IMR-90 (cell line): Measurements from ENCODE around the gene ACADM. TPM values are rescaled to one million over a fixed set of nuclear protein-coding genes. Genes with fewer than 3 reads are reported as not detected.

ENCODE experiments used
- ATAC-seq: fragments of 200-7000 bp; cut with Tn5 transposase; 2 replicates; pipeline ENCODE4 v1.9.1; 2020; ENCODE audit warnings: low read depth, mild to moderate bottlenecking, moderate library complexity
- BruUV-seq: library from RNA; stranded (reverse); fragments of 400-500 nt; replicated peaks from 2 replicates; lab custom pipeline; 2021; lab: Mats Ljungman, UMichigan
- CTCF ChIA-PET: fragments of 300-600 bp; formaldehyde crosslinking; extraction: SDS; loops from one replicate; lab custom pipeline; 2021; ENCODE audit warnings: antibody characterized with exemption; lab: Yijun Ruan, JAX
- POLR2A ChIA-PET: fragments of 300-600 bp; sonication (Branson Sonifier 250); formaldehyde crosslinking; loops from one replicate; lab custom pipeline; 2022; ENCODE audit warnings: antibody characterized with exemption; ENCODE audit not compliant: unreplicated experiment; lab: Charles Lee
- DNase-seq: peaks from one replicate; pipeline ENCODE4 v3.0.0; 2013
- H2AFZ ChIP-seq: replicated peaks from 2 replicates; pipeline ENCODE3; 2013; ENCODE audit warnings: low read length, mild to moderate bottlenecking; ENCODE audit not compliant: poor library complexity
- H2AK5ac ChIP-seq: 2 replicates; pipeline ENCODE4 v1.6.1; 2013; ENCODE audit warnings: low read depth, low read length, inconsistent platforms
- H2AK9ac ChIP-seq: replicated peaks from 2 replicates; pipeline ENCODE3; 2013; ENCODE audit warnings: mild to moderate bottlenecking, low read depth, low read length, moderate library complexity; ENCODE audit not compliant: poor library complexity
- H2BK120ac ChIP-seq: 2 replicates; pipeline ENCODE4 v1.6.1; 2013; ENCODE audit warnings: low read depth, low read length, inconsistent platforms
- H2BK15ac ChIP-seq: 3 replicates; pipeline ENCODE4 v1.6.1; 2013; ENCODE audit warnings: low read depth, low read length, inconsistent platforms
- H2BK20ac ChIP-seq: 2 replicates; pipeline ENCODE4 v1.6.1; 2013; ENCODE audit warnings: low read depth, mild to moderate bottlenecking, inconsistent platforms, low read length, moderate library complexity
- H2BK5ac ChIP-seq: 2 replicates; pipeline ENCODE4 v1.6.1; 2013; ENCODE audit warnings: mild to moderate bottlenecking, low read depth, low read length, inconsistent platforms; ENCODE audit not compliant: poor library complexity, severe bottlenecking
- H3K14ac ChIP-seq: replicated peaks from 2 replicates; pipeline ENCODE4 v1.6.1; 2013; ENCODE audit warnings: low read depth, low read length, inconsistent platforms
- H3K18ac ChIP-seq: 2 replicates; pipeline ENCODE4 v1.6.1; 2013; ENCODE audit warnings: low read depth, low read length, control low read depth
- H3K23ac ChIP-seq: 2 replicates; pipeline ENCODE4 v1.6.1; 2013; ENCODE audit warnings: low read depth, low read length, inconsistent platforms
- H3K27ac ChIP-seq: 2 replicates; pipeline ENCODE4 v1.5.1; 2013; ENCODE audit warnings: mild to moderate bottlenecking, control low read depth, low read length; ENCODE audit not compliant: insufficient read depth
- H3K27me3 ChIP-seq: 2 replicates; pipeline ENCODE4 v1.6.1; 2013; ENCODE audit warnings: low read length; ENCODE audit not compliant: control insufficient read depth, insufficient read depth
- H3K36me3 ChIP-seq: 2 replicates; pipeline ENCODE4 v1.6.1; 2013; ENCODE audit warnings: low read length, mixed read lengths; ENCODE audit not compliant: control insufficient read depth, insufficient read depth
- H3K4ac ChIP-seq: 2 replicates; pipeline ENCODE4 v1.6.1; 2013; ENCODE audit warnings: low read depth, low read length, inconsistent platforms
- H3K4me1 ChIP-seq: 2 replicates; pipeline ENCODE4 v1.6.1; 2013; ENCODE audit warnings: low read length, mixed read lengths; ENCODE audit not compliant: control insufficient read depth, insufficient read depth
- H3K4me2 ChIP-seq: 2 replicates; pipeline ENCODE4 v1.6.1; 2013; ENCODE audit warnings: low read depth, mild to moderate bottlenecking, control low read depth, low read length, moderate library complexity
- H3K4me3 ChIP-seq: 2 replicates; pipeline ENCODE4 v1.5.1; 2013; ENCODE audit warnings: low read depth, mild to moderate bottlenecking, control low read depth, low read length, moderate library complexity; ENCODE audit not compliant: insufficient read depth
- H3K56ac ChIP-seq: 2 replicates; pipeline ENCODE4 v1.6.1; 2013; ENCODE audit warnings: low read length, inconsistent platforms; ENCODE audit not compliant: insufficient read depth; ENCODE audit errors: extremely low read depth
- H3K79me1 ChIP-seq, 2 experiments: 2 replicates each; pipeline ENCODE4 v1.6.1; 2013; ENCODE audit warnings: low read length in 2 of 2, inconsistent platforms in 1 of 2, low read depth in 1 of 2
- H3K9ac ChIP-seq: 2 replicates; pipeline ENCODE4 v1.6.1; 2013; ENCODE audit warnings: low read depth, low read length, control low read depth
- H3K9me1 ChIP-seq: 2 replicates; pipeline ENCODE4 v1.6.1; 2013; ENCODE audit warnings: low read length, inconsistent platforms; ENCODE audit not compliant: insufficient read depth
- H3K9me3 ChIP-seq: 2 replicates; pipeline ENCODE4 v1.6.1; 2013; ENCODE audit warnings: low read length; ENCODE audit not compliant: control insufficient read depth, insufficient read depth
- H4K20me1 ChIP-seq: 2 replicates; pipeline ENCODE4 v1.6.1; 2013; ENCODE audit warnings: low read length, inconsistent platforms; ENCODE audit not compliant: insufficient read depth
- H4K5ac ChIP-seq: 2 replicates; pipeline ENCODE4 v1.6.1; 2013; ENCODE audit warnings: mild to moderate bottlenecking, low read depth, low read length, control low read depth
- H4K8ac ChIP-seq, 2 experiments: 2 replicates each; pipeline ENCODE4 v1.6.1; 2013; ENCODE audit warnings: low read depth in 2 of 2, low read length in 2 of 2, control low read depth in 1 of 2, inconsistent platforms in 1 of 2
- H4K91ac ChIP-seq: 2 replicates; pipeline ENCODE4 v1.6.1; 2013; ENCODE audit warnings: low read depth, low read length, inconsistent platforms; ENCODE audit not compliant: insufficient read depth
- BHLHE40 ChIP-seq: fragments of 150-350 bp; IDR thresholded peaks from 2 replicates; pipeline ENCODE4 v1.6.1; 2016; ENCODE audit warnings: mild to moderate bottlenecking, low read depth, low read length
- NFE2L2 ChIP-seq: fragments of 150-350 bp; IDR thresholded peaks from 2 replicates; pipeline ENCODE4 v1.6.1; 2016; ENCODE audit warnings: low read depth, mild to moderate bottlenecking, low read length
- SMC3 ChIP-seq: fragments of 150-350 bp; IDR thresholded peaks from 2 replicates; pipeline ENCODE4 v1.6.1; 2016; ENCODE audit warnings: low read depth, mild to moderate bottlenecking, antibody characterized with exemption, low read length, moderate library complexity
- WGBS, 2 experiments: methylation state at CpG; one replicate each; pipeline versions ENCODE4 v1.1.5 to v1.1.7; 2013; ENCODE audit warnings: missing lambda C conversion rate in 2 of 2; ENCODE audit not compliant: insufficient read length in 1 of 2; ENCODE audit errors: extremely low coverage in 2 of 2; 5-methylcytosine and 5-hydroxymethylcytosine counted together
- dilution Hi-C: fragments of 300-500 bp; cut with HindIII; formaldehyde crosslinking; loops from one replicate; pipeline ENCODE4 v1.14.3; 2018; ENCODE audit warnings: low sequenced_read_pairs; ENCODE audit not compliant: unreplicated experiment
- in situ Hi-C: fragments of 300-500 bp; cut with MboI; formaldehyde crosslinking; loops from 3 replicates; pipeline ENCODE4 v1.14.3; 2019; ENCODE audit warnings: low sequenced_read_pairs, inconsistent platforms, mixed read lengths
- intact Hi-C: fragments of 100-400 bp; cut with micrococcal nuclease; formaldehyde crosslinking; loops from 2 replicates; pipeline ENCODE4 v1.10.0; 2022
- polyA plus RNA-seq, 3 experiments: library from polyadenylated mRNA; depleted of rRNA; stranded (reverse); fragments of >200 nt; gene quantifications; 2 replicates each; pipeline ENCODE4 v1.2.3, GENCODE V29; 2012; ENCODE audit warnings: low replicate concordance in 1 of 3
- total RNA-seq: library from RNA; depleted of rRNA; stranded (reverse); fragments of >200 nt; gene quantifications from 2 replicates; pipeline ENCODE4 v1.2.3, GENCODE V29; 2012
- TF ChIP-seq, protein P1 (sequence below): fragments of 150-350 bp; IDR thresholded peaks from 2 replicates; pipeline ENCODE4 v1.6.1; 2016; ENCODE audit warnings: low read depth, mild to moderate bottlenecking, low read length, moderate library complexity, borderline replicate concordance

ACADM gene
- total and polyA plus RNA-seq, 2 of the 4 experiments (the other 2 are of a cell fraction) = 8.6 to 18.5 TPM

DNA sequence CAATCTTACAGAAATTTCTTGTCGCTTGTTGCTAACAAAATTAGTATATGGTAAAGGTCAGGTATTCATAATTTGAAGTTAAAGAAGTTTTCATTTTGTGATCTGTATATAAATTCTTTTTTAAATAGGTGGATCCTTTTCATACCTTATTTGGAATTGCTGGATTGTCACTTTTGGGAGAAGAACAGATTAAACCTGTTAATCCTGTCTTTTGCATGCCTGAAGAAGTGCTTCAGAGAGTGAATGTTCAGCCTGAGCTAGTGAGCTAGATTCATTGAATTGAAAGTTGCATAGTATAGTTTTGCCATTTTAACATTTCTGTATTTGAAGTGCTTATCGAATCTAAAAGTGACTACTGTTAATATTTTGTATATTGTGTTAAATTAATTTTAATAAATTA lies 69.9 kb downstream of the ACADM start:
- no peak overlapping the region for H3K4me2 ChIP-seq
- H3K4me3 ChIP-seq = no peak overlapping the region
- no peaks in the 10 kb centered on the region for H3K27me3 ChIP-seq
- H2BK120ac ChIP-seq = no peak overlapping the region
- H3K18ac ChIP-seq = no peak overlapping the region
- H2BK20ac ChIP-seq = no peak overlapping the region
- ChIA-PET CTCF (no interaction called here), POLR2A (no interaction called here)
- peaks cover 45% of the 10 kb centered on the region for H3K36me3 ChIP-seq
- H3K9me1 ChIP-seq = 0 out of 2 replicates have a peak, but pooled peaks cover 4% of the 10 kb centered on the region
- peaks cover 54% of the 10 kb centered on the region for H4K20me1 ChIP-seq
- H4K91ac ChIP-seq = no peak overlapping the region
- no peak overlapping the region for H4K8ac ChIP-seq
- no peak overlapping the region for H3K14ac ChIP-seq
- no peak overlapping the region for H3K56ac ChIP-seq
- no peaks in the 10 kb centered on the region for H3K9me3 ChIP-seq
- H2BK5ac ChIP-seq = no peak overlapping the region
- H3K23ac ChIP-seq = no peak overlapping the region
- dilution Hi-C loops = no loop called here
- H2AK9ac ChIP-seq = no peak overlapping the region
- no peak overlapping the region for H2AK5ac ChIP-seq
- no peak for ATAC-seq
- no TSS peak for BruUV-seq
- H3K79me1 ChIP-seq = peaks cover 5 to 22% of the 10 kb centered on the region in 2 experiments; a peak in 1 of 4 replicates
- WGBS, 2 experiments = no CpG with 5 or more reads among the region's 2 CpGs
- H3K9ac ChIP-seq = no peak overlapping the region
- DNase-seq = no peak
- H4K5ac ChIP-seq = no peak overlapping the region
- no peak overlapping the region for H2AFZ ChIP-seq
- TF ChIP-seq BHLHE40 = no peak
- TF ChIP-seq, protein P1, sequence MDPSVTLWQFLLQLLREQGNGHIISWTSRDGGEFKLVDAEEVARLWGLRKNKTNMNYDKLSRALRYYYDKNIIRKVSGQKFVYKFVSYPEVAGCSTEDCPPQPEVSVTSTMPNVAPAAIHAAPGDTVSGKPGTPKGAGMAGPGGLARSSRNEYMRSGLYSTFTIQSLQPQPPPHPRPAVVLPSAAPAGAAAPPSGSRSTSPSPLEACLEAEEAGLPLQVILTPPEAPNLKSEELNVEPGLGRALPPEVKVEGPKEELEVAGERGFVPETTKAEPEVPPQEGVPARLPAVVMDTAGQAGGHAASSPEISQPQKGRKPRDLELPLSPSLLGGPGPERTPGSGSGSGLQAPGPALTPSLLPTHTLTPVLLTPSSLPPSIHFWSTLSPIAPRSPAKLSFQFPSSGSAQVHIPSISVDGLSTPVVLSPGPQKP = no peak
- no peak for TF ChIP-seq SMC3
- TF ChIP-seq NFE2L2 = no peak
- no peak overlapping the region for H2BK15ac ChIP-seq
- in situ Hi-C loops = loop anchor here (10.0 kb wide), 1 partner anchor 280 kb away; the partner anchor contains the start of gene ST6GALNAC3
- peaks cover 2% of the 10 kb centered on the region; the same call in 1 of the 2 replicates for H3K4me1 ChIP-seq
- no peak overlapping the region for H3K27ac ChIP-seq
- intact Hi-C loops = loop anchor here (10.0 kb wide), 1 partner anchor 530 kb away; no protein-coding TSS in a partner anchor
- no peak overlapping the region for H3K4ac ChIP-seq
